Spleen (tissue), 11 donors: Measurements from ENCODE around the gene PPP3CA. TPM values are rescaled to one million over a fixed set of nuclear protein-coding genes. Genes with fewer than 3 reads are reported as not detected.
A peak's percentile ranks its signal among the peaks of the same experiment; 100 is the strongest.

Experiments
- DNase-seq: peaks from one replicate; pipeline ENCODE4 v3.0.0-alpha.2; 2020
- H3K27ac ChIP-seq, 8 donors: fragments of 200-600 bp; sonication (generic) in 7 of 8; 1 replicate in 4 of 8; 2 replicates in 4 of 8; pipeline versions ENCODE4 v1.5.0 to v1.8.0; 2016 to 2021; ENCODE audit warnings: inconsistent platforms in 4 of 8, mild to moderate bottlenecking in 4 of 8, moderate library complexity in 1 of 8
- H3K27me3 ChIP-seq, 7 donors: fragments of 200-600 bp; sonication (generic) in 6 of 7; replicated peaks in 1 of 7; 1 replicate in 4 of 7; 2 replicates in 3 of 7; pipeline versions ENCODE4 v1.5.0 to v1.8.0; 2016 to 2021; ENCODE audit warnings: inconsistent platforms in 3 of 7, mild to moderate bottlenecking in 1 of 7
- H3K36me3 ChIP-seq, 6 donors: fragments of 200-600 bp; sonication (generic) in 5 of 6; 1 replicate in 4 of 6; 2 replicates in 2 of 6; pipeline versions ENCODE4 v1.5.0 to v1.8.0; 2016 to 2021; ENCODE audit warnings: inconsistent platforms in 2 of 6
- H3K4me1 ChIP-seq, 6 donors: fragments of 200-600 bp; sonication (generic) in 5 of 6; 1 replicate in 3 of 6; 2 replicates in 3 of 6; pipeline versions ENCODE4 v1.5.0 to v1.8.0; 2016 to 2021; ENCODE audit warnings: inconsistent platforms in 3 of 6
- H3K4me3 ChIP-seq, 8 donors: fragments of 200-600 bp; sonication (generic) in 7 of 8; 1 replicate in 4 of 8; 2 replicates in 4 of 8; pipeline versions ENCODE4 v1.5.0 to v1.8.0; 2016 to 2021; ENCODE audit warnings: inconsistent platforms in 4 of 8, mild to moderate bottlenecking in 4 of 8, moderate library complexity in 2 of 8
- H3K9me3 ChIP-seq, 8 donors: fragments of 200-600 bp; sonication (generic) in 7 of 8; 1 replicate in 4 of 8; 2 replicates in 4 of 8; pipeline versions ENCODE4 v1.5.0 to v1.8.0; 2016 to 2021; ENCODE audit warnings: inconsistent platforms in 4 of 8
- CTCF ChIP-seq, 11 experiments: fragments of 200-600 bp in 7 of 11; fragments of 450-650 bp in 4 of 11; sonication (generic) in 4 of 11; IDR thresholded peaks in 8 of 11; conservative IDR thresholded peaks in 3 of 11; 1 replicate in 7 of 11; 2 replicates in 4 of 11; pipeline versions ENCODE4 v1.4.0 to v1.8.0; 2016 to 2021; ENCODE audit warnings: antibody characterized with exemption in 11 of 11, inconsistent platforms in 4 of 11, mild to moderate bottlenecking in 1 of 11
- POLR2A ChIP-seq, 3 donors: fragments of 450-650 bp; IDR thresholded peaks; one replicate each; pipeline ENCODE4 v1.5.1; 2017; ENCODE audit warnings: antibody characterized with exemption in 3 of 3, mild to moderate bottlenecking in 1 of 3
- POLR2AphosphoS5 ChIP-seq, 3 donors: sonication (generic); formaldehyde crosslinking; IDR thresholded peaks; one replicate each; pipeline ENCODE4 v1.5.1; 2017; ENCODE audit warnings: antibody characterized with exemption in 3 of 3
- WGBS, 5 donors: extraction: QIAGEN DNeasy Blood & Tissue Kit in 3 of 5; methylation state at CpG; one replicate each; pipeline versions ENCODE4 v1.1.5 to v1.1.7; 2013 to 2018; 5-methylcytosine and 5-hydroxymethylcytosine counted together
- intact Hi-C: fragments of 100-400 bp; cut with DNase I; formaldehyde crosslinking; loops from one replicate; pipeline ENCODE4 v1.15.0; 2023; ENCODE audit warnings: low total_unique reads
- polyA plus RNA-seq, 3 donors: library from polyadenylated mRNA; stranded (reverse); fragments of 200-250 nt; gene quantifications; one replicate each; pipeline ENCODE4 v1.2.1, GENCODE V29; 2013
- total RNA-seq, 7 donors: library from RNA; depleted of rRNA in 3 of 7; stranded (reverse); fragments of >200 nt in 3 of 7; fragmentation: NEBNext Ultra II Directional in 4 of 7; extraction: Animal tissue kit (Norgen Biotek cat#: 25700) in 4 of 7; gene quantifications; one replicate each; pipeline versions ENCODE4 v1.1.0 to v1.2.1, GENCODE V29; 2016 to 2021
- donor health status: healthy with polysubstance abuse.
- donor health status: DM: no; HTN: no; CAD: no; lungs with moderate emphysema.
- donor health status: DM: no; HTN: no; CAD: no.
- donor health status: Bipolar disorder and iron deficiency.
- donor health status: healthy.
- donor health status: DM: no; HTN: no; CAD: no.
- donor health status: DM: yes; HTN: yes; CAD: no.

PPP3CA gene
- total and polyA plus RNA-seq, 10 donors: 15.5 to 50.0 (median 39.6) TPM

DNA sequence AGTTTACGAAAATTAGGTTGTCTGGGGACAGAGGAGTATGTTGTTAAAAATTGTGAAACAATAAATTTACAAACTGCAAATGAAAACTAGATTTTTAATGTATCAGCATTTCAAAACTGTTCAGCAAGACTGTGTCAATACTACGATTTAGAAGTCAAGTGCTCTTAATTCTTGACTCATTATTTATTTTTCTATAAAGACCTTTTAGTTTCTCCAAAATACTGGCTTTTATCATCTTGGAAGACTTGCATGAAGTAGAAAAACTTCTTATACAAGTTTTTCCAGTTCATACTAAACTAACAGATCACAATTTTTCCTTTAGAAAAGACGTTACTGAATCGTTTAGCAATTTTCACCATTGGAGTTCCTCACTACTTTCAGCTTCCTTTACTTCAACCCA lies 231.4 kb downstream of the PPP3CA start:
- TF ChIP-seq CTCF (IDR thresholded peaks at IDR 0.05 in 8 of 11, conservative IDR thresholded peaks at IDR 0.05 in 3 of 11): no peak
- TF ChIP-seq POLR2AphosphoS5 (IDR thresholded peaks at IDR 0.05): no peak
- no peak for TF ChIP-seq POLR2A (IDR thresholded peaks at IDR 0.05)
- H3K4me3 ChIP-seq: no peak overlapping the region
- intact Hi-C loops: no loop called here
- no peaks in the 10 kb centered on the region for H3K4me1 ChIP-seq
- DNase-seq: no peak
- 88 to 94% (median 89%) methylated on average over 4 of the region's 4 CpGs for WGBS, 5 donors
- no peaks in the 10 kb centered on the region for H3K36me3 ChIP-seq
- no peaks in the 10 kb centered on the region for H3K27me3 ChIP-seq
- no peaks in the 10 kb centered on the region for H3K9me3 ChIP-seq
- no peak overlapping the region for H3K27ac ChIP-seq

- no peaks in the 10 kb centered on the region for H3K9me3 ChIP-seq
- intact Hi-C loops: no loop called here
- no peak for TF ChIP-seq POLR2AphosphoS5 (IDR thresholded peaks at IDR 0.05)
- no peak for TF ChIP-seq POLR2A (IDR thresholded peaks at IDR 0.05)
- TF ChIP-seq CTCF (IDR thresholded peaks at IDR 0.05 in 8 of 11, conservative IDR thresholded peaks at IDR 0.05 in 3 of 11): no peak
- no peak overlapping the region for H3K4me3 ChIP-seq
- no peaks in the 10 kb centered on the region for H3K36me3 ChIP-seq
- no peak overlapping the region for H3K27ac ChIP-seq
- H3K27me3 ChIP-seq: no peaks in the 10 kb centered on the region
- DNase-seq: no peak
- H3K4me1 ChIP-seq: no peaks in the 10 kb centered on the region
- 74 to 95% (median 93%) methylated on average over 2 of the region's 2 CpGs for WGBS, 5 donors
Measured at GRCh38 chr4:101114936-101115372, 232.4 kb downstream of the PPP3CA start.

- H3K27me3 ChIP-seq: no peaks in the 10 kb centered on the region
- intact Hi-C loops: no loop called here
- peak overlapping the region in 5 of 8 donors; percentile 41 to 68 (median 49) for H3K27ac ChIP-seq
- 52 to 66% (median 64%) methylated on average over 6 of the region's 6 CpGs for WGBS, 5 donors
- peaks cover 12 to 40% (median 29%) of the 10 kb centered on the region in 6 donors for H3K4me1 ChIP-seq
- H3K36me3 ChIP-seq: peaks cover 0 to 25% (median 6%) of the 10 kb centered on the region in 6 donors
- no peak for TF ChIP-seq POLR2AphosphoS5 (IDR thresholded peaks at IDR 0.05)
- no peak for TF ChIP-seq CTCF (IDR thresholded peaks at IDR 0.05 in 8 of 11, conservative IDR thresholded peaks at IDR 0.05 in 3 of 11)
- no peak for TF ChIP-seq POLR2A (IDR thresholded peaks at IDR 0.05)
- no peak for DNase-seq
- no peak overlapping the region for H3K4me3 ChIP-seq
- no peaks in the 10 kb centered on the region for H3K9me3 ChIP-seq
Measured at GRCh38 chr4:101104312-101105052, 242.8 kb downstream of the PPP3CA start.

- Histone ChIP-seq H3K4me1 (peaks cover 12 to 40% (median 29%) of the 10 kb centered on the region in 6 donors), H3K27ac (peak overlapping the region in 6 of 8 donors; percentile 36 to 68 (median 47)), H3K4me3 (no peak overlapping the region), H3K27me3 (no peaks in the 10 kb centered on the region), H3K36me3 (peaks cover 0 to 31% (median 4%) of the 10 kb centered on the region in 6 donors), H3K9me3 (no peaks in the 10 kb centered on the region)
- TF ChIP-seq POLR2A (IDR thresholded peaks at IDR 0.05): no peak
- TF ChIP-seq CTCF (IDR thresholded peaks at IDR 0.05 in 8 of 11, conservative IDR thresholded peaks at IDR 0.05 in 3 of 11): no peak
- TF ChIP-seq POLR2AphosphoS5 (IDR thresholded peaks at IDR 0.05): no peak
- 10 to 20% (median 18%) methylated on average over 4 of the region's 4 CpGs for WGBS, 5 donors
- intact Hi-C loops: no loop called here
- DNase-seq: no peak
Measured at GRCh38 chr4:101103381-101104142, 243.8 kb downstream of the PPP3CA start.
